Ovary (tissue), 3 donors: Measurements from ENCODE around the gene SKA2.

Source experiments
- CTCF ChIP-seq, 3 donors: fragments of 450-650 bp in 2 of 3; fragments of 200-600 bp in 1 of 3; IDR thresholded peaks; one replicate each; pipeline versions ENCODE4 v1.5.1 to v1.8.0; 2016 to 2022; ENCODE audit warnings: antibody characterized with exemption in 3 of 3, mild to moderate bottlenecking in 1 of 3
- EP300 ChIP-seq: sonication (generic); formaldehyde crosslinking; IDR thresholded peaks from one replicate; pipeline ENCODE4 v1.6.1; 2017; ENCODE audit warnings: antibody characterized with exemption
- POLR2A ChIP-seq: fragments of 450-650 bp; IDR thresholded peaks from one replicate; pipeline ENCODE4 v1.6.1; 2017; ENCODE audit warnings: antibody characterized with exemption, mild to moderate bottlenecking, moderate library complexity
- donor health status: DM: no; HTN: no; CAD: no.

GRCh38 chr17:59107306-59107670 lies 47.7 kb downstream of the SKA2 start:
- TF ChIP-seq CTCF (IDR thresholded peaks at IDR 0.05) = no peak
- TF ChIP-seq EP300 = no peak
- TF ChIP-seq POLR2A = no peak
